Stimulated activated CD8-positive, alpha-beta memory T cell treated with anti-CD3 and anti-CD28 coated beads, Interleukin-7, amount 100 ng/mL, for 4 hours (primary cell): Measurements from ENCODE around the gene ENOX1.

Experiments
- DNase-seq, 2 donors: peaks; one replicate each; pipeline ENCODE4 v3.0.0-alpha.2; 2020; ENCODE audit warnings: low read depth in 2 of 2

The ENOX1 gene

DNA sequence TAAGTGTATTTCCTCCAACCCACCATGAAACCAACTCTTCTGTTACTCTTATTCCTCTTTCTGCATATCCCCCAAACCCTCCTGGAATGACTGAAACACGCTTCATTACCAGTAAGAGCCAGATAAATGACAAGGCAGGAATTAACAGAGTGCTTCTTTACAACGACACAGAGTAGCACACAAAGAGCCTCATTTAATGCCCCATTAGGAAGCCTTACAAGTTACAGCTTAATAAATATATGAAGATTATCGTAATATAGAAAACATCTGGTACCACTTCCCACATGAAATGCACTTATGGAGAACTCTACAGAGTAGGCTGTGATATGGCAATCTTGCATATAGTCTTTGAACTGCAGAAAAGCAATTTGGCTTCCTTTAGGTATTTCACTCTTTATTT, 116.8 kb downstream of the ENOX1 start:
- DNase-seq, result no peak

DNA sequence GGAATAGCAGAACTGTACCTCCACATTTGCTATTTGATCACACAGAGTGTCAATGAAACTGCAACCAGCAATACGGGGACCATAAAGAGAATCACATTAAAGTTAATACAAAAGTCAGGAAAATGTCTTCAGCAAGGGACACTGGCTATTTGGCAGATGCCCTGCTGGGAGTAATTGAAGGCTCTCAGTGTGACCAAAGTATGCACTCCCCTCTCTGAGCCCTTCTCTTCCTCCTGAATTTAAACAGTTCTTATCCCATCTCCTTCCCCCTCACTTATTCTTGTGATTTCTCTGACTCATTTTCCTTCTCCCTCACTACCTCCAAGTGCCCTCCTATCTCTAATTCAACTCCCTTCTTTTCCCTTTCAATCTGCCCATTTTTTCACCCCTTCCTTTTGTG, 117.7 kb downstream of the ENOX1 start:
- no peak for DNase-seq

DNA sequence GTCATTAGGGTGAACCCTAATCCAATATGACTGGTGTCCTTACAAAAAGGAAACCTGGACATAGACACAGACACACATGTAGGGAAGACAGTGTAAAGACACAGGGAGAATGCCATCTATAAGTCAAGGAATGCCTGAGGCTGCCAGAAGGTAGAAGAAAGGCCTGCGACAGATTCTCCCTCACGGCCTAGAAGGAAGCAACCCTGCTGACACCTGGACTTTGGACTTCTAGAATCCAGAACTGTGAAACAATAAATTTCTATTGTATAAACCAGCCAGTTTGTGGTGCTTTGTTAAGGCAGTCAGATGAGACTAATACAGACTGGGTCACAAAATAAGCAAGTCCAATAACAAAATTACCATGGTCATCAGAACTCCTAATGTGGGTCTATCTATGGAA, 120.4 kb downstream of the ENOX1 start:
- DNase-seq, result no peak

DNA sequence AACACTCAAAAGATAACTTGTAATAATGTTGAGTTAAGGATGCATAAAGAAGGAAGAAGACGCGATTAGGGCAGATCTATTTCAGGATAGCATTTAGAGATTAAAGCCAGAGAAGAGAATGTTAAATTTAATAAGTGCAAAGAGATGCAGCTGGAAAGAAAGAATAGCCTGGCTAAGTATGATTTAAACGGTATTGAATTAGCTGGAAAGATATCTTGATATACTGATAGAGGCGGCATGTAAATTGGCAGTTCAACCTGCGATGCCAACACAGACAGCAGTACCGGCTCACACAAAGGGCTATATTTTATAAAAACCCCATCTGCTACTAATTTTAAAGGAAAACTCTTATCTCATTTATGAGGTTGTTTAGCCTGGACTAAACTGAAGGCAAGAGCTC, 121.4 kb downstream of the ENOX1 start:
- DNase-seq, result no peak

DNA sequence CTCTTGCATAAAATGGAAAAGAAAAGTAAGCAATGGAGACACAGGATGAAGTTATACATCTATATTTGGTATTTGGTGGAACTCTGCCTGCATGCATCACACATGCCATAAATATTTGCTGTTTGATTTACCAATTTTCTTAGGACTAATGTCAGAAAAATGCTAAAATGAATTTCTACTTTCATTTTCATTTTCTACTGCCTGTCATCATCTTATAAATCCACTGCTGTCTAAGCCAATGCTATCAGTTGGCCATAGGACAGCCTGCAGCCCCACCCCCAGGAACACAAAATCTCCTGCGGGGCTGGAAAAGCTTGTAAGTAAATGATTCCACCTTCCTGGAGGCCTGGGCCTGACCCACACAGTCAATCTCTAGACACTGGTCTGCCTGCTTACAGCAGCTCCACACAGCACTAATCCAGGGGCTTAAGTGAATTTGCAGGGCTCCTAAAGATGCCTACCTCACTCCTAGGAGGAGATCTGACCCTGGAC, 122.0 kb downstream of the ENOX1 start:
- no peak for DNase-seq

DNA sequence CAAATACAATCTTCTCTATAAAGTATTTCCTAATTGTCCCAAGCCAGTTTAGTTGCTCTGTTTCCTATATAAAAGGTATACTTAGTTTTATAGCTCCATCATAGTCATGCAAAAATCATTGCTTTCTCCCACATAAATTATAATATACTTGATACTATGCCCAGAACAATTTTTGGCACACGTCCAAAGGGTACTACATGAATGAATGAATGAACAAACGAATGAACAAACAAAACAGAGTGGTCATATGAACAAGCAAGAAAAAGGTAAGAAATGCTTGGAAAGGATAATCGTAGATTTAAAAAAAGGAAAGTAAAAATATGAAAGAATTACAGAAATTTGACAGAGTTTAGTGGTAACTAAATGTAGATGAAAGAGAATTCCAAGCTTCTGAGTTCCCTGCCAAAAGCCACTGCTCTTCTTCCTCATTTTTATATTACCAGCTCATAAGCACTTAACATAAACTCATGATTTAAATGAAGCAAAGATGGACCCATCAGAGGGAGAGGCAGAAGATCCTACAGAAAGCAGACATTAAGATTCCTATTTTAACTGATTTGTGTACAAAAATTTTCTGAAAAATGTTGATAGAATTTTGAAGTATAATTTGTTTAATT, 123.2 kb downstream of the ENOX1 start:
- no peak for DNase-seq

DNA sequence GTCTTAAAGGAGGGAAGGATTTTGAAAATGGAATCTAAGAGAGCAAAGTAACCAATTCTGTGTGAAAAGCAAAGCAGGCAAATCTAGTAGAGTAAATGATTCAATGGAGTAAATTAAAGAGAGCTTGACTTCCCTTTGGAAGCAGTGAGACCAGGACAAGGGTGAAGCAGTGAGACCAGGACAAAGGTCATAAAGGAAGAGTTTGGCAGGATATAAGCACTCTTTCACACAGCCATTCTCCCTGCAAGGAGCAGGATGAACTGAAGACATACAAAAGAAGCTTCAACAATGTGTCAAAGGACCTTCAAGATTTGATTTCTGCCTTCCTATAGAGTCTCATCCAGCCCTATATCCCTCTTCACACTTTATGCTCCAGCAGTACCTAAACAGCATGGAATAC, 123.8 kb downstream of the ENOX1 start:
- no peak for DNase-seq

DNA sequence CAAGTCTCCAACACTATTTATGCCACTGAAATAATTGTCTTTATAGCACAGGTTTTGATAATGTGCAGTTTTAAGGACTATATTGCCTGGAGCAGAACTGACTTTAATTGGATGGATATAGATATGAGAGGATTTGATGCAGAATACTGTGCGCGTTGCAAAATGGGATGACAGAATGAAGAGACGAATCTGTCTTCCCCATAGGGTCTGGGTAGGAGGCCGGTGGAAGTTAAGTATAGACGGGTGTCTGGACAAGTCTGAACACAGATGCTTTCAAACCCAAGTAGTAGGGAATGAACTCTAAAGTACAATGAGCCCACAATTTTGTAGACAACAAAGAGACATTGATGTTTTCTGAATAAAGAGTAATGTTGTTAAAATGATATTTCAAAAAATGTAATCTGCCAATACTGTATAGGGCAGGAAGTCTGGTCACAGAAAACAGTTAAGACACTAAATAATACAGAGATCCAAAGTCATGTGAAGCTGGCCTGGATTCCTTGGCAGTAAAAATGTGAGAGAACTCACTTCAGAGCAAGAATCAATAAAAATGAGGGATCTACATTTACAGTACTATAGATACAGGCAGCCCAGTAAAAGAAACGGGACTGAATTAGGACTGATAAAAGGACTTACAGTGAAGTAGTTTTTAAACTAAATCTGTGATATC, 125.5 kb downstream of the ENOX1 start:
- DNase-seq, result no peak

DNA sequence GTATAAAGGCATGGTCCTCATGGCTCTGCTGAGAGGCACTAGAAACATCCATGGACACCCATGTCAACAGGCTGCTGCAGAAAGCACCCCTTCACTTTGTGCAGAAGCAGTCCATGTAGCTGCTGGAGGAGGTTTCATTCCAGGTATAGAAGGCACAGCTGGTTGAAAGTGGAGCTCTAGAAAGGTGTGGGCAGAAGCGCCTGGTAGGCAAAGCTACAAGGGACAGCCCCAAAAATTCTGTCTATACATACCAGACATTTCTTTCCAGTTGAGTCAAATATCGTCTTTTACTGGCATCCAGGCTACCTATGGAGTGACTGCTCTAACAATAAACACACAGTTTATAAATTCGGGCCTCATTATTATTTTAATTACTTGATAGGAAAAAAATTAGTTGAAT, 129.3 kb downstream of the ENOX1 start:
- no peak for DNase-seq

DNA sequence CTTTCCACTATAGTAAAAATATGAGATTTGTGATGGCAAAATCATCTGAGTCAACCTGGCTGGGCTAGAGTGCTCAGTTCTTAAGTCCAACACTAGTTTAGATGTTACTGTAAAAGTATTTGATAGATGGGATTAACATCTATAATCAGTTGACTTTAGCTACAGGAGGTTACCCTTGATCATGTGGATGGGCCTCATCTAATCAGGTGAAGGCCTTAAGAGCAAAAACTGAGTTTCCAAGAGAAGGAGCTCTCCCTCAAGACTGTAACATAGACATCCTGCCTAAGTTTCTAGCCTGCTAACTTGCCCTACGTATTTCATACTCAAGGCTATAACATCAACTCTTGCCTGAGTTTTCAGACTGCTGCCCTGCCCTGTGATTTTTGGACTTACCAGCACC, 132.8 kb downstream of the ENOX1 start:
- DNase-seq, result no peak

DNA sequence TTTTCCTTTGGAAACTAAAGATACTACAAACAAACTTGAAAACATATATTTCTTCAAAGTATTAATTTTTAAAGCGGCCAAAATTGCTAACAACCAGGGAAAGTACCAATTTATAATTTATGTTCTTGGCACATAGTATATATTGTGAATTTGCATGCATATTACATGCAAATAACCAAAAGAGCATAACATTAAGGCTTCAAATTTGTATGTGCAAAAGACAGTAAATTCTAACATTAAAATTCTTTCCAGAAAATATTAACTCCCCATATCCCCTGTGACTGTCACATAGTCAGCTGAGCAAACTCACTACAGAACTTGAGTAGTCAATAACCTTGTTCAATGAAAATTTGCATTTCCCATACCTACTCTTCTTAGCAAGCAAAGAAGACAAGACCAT, 133.4 kb downstream of the ENOX1 start:
- DNase-seq, result no peak

DNA sequence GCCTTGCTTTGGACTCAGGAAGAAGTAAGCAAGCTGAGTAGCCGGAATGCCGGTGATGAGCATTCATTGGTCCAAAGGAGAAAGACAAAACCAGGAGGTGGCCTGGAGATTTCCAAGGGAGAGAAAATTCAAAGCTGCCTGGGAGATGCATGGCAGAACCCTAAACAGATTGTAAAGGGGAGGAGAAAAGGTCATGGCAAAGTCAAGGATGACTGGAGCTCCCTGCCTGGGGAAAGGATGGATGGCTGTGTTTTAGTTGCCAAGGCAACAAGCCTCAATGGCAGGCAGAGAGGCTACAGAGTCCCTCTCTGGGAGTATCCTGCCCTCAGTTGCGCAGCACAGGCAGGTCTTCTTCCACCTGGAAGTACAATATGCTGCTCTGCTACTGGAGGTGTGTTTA, 134.0 kb downstream of the ENOX1 start:
- no peak for DNase-seq

DNA sequence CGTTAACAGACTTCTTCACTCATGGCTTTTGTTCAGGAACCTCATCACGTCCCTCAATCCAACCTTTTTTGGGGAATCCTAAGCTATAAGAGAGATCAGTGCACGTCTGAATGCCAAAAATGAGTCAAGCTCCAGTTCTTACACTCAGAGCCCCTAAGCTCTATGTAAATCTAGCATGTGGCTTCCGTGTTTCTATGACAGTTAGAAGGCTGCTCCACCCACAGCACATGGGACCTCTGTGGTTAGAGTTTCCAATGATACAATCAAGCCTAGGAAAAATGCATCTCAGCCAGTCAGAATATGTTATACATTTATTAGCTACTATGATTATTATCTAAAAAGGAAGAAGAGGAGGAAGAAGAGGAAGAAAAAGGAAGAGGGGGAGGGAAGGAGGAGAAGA, 135.9 kb downstream of the ENOX1 start:
- DNase-seq, result no peak

DNA sequence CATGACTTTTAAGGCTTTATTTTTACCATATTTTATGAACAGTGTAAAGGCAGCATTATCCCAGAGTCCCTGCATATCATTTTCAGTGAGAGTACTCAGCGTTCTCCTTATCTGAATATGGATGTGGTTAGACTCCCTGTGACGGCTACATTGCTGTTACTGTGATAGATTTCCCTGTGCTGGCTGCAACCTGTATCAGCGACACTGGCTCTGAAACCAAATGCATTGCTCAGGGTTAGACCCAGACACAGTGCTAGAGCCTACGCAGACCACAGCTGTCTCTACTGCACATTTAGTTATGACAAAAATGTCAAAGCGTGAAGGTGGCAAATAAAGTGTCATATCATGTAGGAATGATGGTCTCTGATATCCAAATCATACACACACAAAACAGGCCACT, 138.0 kb downstream of the ENOX1 start:
- DNase-seq, result no peak

DNA sequence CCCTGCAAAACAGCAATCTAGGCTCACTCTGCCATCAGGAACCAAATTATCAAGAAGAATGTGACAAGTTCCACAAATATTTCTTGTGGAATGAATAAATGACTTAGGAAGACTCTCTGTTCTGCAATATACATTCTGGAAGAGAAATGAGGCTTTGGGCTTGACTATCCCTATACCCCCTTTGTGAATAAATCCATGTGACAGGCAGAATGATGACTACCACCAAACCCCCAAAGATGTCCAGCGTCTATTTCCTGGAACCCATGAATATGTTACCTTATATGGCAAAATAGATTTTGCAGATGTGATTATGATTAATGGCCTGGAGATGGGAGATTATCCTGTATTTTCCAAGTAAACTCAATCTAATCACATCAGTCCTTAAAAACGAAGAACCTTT, 139.3 kb downstream of the ENOX1 start:
- DNase-seq, result no peak

DNA sequence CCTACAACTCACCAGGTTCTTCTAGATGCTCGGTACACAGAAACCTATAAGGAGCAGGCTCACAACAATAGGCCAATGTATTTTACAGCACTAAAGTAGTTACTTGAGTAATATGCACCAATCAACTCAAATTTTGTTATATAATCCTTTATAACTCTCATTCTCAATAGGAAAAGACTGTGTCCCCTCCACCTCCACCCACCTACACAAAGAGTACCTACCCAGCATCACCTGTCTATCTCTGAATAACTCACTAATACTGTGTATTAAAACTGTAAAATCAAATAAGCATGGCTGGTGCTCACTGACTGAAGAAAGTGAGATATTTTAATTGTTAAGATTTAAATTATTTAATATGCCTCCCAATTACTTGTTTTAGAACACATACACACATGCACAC, 146.3 kb downstream of the ENOX1 start:
- no peak for DNase-seq

DNA sequence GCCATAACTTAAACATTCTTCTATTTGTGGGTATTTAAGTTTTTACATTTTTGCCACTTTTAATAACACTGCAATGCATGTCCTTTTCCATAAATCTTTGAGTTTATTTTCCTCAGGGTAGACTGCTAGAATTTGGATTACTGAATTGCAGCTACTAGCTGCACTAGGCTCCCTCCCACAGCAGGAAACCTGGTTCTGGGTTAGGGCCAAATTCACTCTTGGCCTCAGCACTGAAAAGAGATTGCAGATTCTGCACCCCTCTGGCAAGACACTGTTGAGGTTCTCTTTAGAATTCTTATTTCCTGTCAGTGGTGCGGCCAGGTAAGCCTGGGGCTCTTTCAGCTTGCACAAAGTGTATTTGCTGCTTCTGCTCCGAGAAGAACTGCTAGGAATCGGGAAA, 155.7 kb downstream of the ENOX1 start:
- no peak for DNase-seq

DNA sequence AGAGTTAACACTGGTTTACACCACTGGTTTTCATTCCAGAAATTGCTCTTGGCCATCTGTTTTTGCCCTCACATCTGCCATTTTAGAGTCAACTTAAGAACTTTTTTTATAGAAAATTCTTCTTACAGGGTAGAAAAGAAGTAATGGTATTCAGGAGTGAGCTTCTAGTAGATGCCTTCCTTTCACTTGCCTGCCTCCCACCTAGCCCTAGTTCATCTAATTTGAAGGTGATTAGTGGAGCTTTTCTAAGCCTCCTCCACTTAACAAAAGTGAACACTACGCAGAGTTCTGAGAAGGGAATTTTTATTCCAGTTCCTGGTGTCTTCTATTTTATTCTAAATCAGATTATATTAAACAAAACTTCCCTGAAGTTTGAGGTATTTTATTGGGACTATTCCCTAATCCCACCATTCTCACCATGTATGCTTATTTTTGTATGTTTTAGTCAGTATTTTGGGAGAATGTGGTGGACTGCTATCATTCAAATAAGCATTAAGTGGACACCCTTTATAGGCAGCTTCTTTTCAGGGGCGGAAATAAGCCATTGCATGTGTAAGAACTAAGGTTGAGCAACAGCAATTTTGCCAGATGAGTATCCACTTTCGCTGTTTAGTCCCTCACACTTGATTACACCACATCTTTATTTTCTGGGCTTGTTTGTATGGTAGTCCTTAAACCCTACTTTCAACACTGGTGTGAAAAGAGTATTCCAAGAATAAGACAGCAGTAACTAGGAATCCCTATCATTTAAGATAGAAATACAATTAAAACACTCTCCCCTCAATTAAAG, 156.9 kb downstream of the ENOX1 start:
- DNase-seq, result no peak

DNA sequence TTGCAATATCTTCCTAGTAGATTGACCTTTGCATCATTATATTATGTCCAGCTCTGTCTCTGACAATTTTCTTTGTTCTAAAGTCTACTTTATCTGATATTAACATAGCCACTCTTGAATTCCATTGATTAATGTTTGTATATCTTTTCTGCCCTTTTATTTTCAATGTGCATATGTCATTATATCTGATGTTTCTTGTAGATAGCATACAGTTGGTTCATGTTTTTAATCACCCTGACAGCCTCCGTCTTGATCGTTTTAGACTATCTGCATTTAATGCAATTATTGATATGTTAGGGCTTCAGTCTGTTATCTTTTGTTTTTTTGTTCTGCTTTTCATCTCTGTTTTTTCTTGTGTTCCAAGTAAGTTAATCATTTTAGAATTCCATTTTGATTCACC, 159.8 kb downstream of the ENOX1 start:
- DNase-seq, result no peak

DNA sequence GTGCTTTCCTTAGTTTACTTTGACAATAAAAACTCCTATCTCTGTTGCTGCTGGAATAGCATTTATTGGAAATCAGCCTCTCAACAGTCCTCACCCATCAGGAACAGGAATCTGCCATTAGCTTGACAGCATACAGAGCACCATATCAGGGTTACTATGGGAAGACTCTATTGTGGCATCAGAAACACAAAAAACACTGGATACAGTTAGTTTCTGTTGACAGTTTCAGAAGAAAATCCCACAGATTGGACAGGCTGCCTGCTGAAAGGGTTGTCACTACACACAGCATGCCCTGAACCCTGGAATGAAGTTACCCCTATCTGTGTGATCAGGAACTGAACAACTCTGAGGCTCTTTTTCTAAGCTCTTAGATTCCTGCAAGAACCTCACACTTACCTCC, 172.7 kb downstream of the ENOX1 start:
- no peak for DNase-seq

DNA sequence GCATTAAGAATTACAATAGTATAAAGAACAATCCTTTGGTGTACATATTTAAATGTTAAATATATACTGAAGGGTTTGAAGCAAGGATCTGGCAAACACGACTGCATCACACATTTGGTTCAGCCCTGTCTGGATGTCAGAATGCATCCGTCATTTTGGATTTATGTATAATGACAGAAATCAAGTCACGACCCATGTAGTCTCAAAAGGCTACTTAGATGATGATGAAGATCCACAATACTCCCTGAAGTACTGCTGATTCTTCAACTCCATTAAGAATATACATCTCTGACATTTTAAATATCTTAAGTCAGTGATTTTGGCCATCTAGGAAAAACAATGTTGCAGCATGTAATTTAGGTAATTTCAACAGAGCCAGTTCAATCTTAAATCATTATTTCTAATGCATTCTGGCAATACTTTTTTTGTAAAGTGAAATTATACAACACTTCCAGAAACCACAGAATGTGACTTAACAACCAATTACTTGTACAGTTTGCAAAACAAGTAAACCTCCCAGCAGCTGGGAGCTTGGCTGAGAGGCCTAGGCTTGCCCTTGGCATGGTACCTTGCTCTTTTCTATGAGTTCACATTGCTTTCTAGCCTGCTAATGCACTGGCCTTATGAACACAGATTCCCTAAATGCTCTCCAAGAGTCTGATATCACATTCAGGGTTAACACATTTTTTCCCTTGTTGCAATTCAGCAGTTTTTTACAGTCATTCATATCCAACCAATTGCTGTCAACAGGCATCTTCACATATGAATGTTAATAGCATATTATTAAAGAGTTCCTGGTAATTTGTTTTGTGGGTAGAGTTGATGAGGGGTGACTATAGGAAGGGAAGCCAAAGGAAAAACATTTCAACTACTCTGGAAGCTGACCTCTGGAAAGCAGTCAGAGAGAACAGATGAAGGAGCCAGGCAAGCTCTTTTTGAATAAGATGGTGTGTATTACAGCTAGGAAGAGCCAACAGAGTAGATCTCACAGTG, 175.2 kb downstream of the ENOX1 start:
- DNase-seq, result no peak
